Fibroblast of villous mesenchyme (primary cell): ENCODE data around the gene VEZT. TPM values are rescaled to one million over a fixed set of nuclear protein-coding genes. Genes with fewer than 3 reads are reported as not detected.

ENCODE experiments used
- DNase-seq: peaks from one replicate; pipeline ENCODE4 v3.0.0-alpha.2; 2010; ENCODE audit warnings: low read depth
- H3K4me3 ChIP-seq: 2 replicates; pipeline ENCODE4 v1.5.1; 2011; ENCODE audit warnings: low read depth, mild to moderate bottlenecking, low read length
- total RNA-seq: library from RNA; depleted of rRNA; stranded (reverse); fragments of >200 nt; gene quantifications from 2 replicates; pipeline ENCODE4 v1.2.3, GENCODE V29; 2012
- TF ChIP-seq, protein P1 (sequence below): IDR thresholded peaks from 2 replicates; pipeline ENCODE4 v1.5.1; 2012; ENCODE audit warnings: low read depth, mild to moderate bottlenecking, low read length; ENCODE audit not compliant: insufficient read depth

VEZT gene
- total RNA-seq, 1 donor: 84.6 TPM

DNA sequence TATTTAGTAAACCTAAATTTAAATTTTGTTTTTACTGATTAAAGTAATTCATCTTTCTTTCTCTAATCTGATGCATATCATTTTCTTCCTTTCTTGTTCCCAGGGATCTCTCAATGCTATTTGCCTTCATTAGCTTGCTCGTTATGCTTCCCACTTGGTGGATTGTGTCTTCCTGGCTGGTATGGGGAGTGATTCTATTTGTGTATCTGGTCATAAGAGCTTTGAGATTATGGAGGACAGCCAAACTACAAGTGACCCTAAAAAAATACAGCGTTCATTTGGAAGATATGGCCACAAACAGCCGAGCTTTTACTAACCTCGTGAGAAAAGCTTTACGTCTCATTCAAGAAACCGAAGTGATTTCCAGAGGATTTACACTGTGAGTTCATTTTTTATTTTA lies 48.6 kb downstream of the VEZT start:
- TF ChIP-seq, protein P1, sequence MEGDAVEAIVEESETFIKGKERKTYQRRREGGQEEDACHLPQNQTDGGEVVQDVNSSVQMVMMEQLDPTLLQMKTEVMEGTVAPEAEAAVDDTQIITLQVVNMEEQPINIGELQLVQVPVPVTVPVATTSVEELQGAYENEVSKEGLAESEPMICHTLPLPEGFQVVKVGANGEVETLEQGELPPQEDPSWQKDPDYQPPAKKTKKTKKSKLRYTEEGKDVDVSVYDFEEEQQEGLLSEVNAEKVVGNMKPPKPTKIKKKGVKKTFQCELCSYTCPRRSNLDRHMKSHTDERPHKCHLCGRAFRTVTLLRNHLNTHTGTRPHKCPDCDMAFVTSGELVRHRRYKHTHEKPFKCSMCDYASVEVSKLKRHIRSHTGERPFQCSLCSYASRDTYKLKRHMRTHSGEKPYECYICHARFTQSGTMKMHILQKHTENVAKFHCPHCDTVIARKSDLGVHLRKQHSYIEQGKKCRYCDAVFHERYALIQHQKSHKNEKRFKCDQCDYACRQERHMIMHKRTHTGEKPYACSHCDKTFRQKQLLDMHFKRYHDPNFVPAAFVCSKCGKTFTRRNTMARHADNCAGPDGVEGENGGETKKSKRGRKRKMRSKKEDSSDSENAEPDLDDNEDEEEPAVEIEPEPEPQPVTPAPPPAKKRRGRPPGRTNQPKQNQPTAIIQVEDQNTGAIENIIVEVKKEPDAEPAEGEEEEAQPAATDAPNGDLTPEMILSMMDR: no peak
- no peak overlapping the region for H3K4me3 ChIP-seq
- DNase-seq: no peak

DNA sequence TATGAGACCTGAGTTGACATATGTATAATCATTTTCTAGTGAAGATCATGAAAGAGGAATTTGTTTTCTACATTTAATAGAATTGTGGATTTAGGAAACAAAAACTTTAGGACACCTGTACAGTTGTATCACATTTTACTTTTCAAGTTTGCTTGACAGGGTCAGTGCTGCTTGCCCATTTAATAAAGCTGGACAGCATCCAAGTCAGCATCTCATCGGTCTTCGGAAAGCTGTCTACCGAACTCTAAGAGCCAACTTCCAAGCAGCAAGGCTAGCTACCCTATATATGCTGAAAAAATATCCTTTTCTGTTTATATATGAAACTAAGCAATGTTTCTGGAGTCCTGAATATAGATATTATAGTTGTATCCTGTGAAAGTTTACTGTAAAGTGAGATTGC lies 52.3 kb downstream of the VEZT start:
- no peak for DNase-seq
- H3K4me3 ChIP-seq: no peak overlapping the region
- TF ChIP-seq, protein P1: no peak

DNA sequence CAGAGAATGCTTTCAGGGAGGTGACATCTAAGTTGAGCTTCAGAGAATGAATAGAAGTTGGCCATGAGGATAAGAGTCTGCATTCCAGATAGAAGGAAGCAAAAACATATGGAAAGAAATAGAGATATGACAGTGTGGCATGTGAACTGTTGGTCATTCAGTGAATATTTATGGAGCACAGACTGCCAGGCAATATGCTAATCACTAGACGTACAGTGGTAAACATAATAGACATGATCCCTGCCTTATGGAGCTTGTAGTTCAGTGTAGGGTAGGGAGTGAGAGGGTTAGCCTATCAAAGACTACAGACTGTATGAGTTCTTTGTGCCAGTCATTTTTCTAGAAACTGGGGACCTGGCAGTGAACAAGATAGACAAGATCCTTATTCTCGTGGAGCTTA lies 53.9 kb downstream of the VEZT start:
- H3K4me3 ChIP-seq: no peak overlapping the region
- no peak for DNase-seq
- TF ChIP-seq, protein P1: no peak

DNA sequence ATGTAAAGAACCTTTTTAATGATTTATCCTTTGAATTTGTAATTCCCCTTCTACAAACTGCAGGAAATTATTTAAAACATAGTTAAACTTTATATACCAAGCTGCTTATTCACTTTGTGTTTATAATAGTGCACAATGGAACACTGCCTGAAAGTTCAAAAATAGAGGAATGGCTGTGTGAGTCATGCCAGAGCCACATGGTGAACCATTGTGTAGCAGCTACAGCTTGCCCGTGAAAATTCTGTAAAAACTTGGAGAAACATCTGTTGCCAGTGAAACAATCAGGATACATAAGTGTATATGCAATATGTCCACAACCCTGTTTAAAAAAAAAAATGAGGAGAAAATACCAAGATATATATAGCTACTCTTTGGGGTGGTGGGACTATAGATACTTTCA lies 59.5 kb downstream of the VEZT start:
- DNase-seq: peak; percentile 84
- TF ChIP-seq, protein P1: no peak
- no peak overlapping the region for H3K4me3 ChIP-seq

DNA sequence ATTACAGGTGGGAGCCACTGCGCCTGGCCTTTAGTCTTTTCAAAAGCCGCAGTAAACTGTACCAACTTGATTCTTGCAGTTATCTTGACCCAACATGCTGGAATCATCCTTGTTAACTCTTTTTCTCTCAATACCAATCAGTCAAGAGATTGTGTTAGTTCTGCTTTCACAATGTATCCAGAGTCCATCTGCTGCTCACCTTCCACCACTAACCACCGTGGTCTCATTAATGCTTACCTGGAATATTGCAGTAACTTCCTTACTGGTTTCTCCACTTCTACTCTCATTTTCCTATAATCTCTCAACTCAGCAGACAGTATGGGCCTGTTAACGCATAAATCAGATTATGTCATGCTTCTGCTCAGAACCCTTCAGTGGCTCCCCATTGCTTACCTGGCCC lies 62.2 kb downstream of the VEZT start:
- no peak overlapping the region for H3K4me3 ChIP-seq
- DNase-seq: no peak
- TF ChIP-seq, protein P1: no peak

DNA sequence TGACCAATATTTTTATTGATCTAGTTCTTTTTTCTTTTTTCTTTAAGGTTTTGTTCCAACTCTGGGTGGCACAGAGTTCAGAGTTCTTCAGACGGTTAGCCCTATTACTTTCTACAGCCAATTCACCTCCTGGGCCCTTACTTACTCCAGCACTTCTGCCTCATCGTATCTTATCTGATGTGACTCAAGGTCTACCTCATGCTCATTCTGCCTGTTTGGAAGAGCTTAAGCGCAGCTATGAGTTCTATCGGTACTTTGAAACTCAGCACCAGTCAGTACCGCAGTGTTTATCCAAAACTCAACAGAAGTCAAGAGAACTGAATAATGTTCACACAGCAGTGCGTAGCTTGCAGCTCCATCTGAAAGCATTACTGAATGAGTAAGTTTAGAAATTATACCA lies 64.7 kb downstream of the VEZT start:
- DNase-seq: peak; percentile 80
- TF ChIP-seq, protein P1: no peak

DNA sequence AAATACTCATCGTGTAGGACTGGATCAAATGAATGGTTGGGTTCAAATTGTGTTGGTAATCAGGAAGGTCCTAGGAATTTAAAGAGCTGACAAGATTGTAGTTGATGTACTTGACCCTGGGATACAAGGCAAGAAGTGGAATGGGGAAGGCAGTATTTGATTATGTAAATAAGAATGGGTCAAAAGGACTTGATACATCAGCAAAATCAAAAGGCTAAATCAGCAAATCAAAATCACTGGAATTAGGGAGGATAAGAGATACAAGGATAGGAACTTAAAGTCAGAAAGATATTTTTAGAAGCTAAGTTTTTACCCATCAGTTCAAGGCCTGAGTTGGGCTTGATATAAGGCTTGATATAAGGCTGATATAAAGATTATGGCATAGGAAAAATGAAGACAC lies 65.8 kb downstream of the VEZT start:
- no peak overlapping the region for H3K4me3 ChIP-seq
- TF ChIP-seq, protein P1: no peak
- DNase-seq: no peak

More for the DNA sequence above, 64.7 kb downstream of the VEZT start:
- no peak overlapping the region for H3K4me3 ChIP-seq
